Mucosa of descending colon (tissue), 3 donors: ENCODE data around the gene EIF2B5. TPM values are rescaled to one million over a fixed set of nuclear protein-coding genes. Genes with fewer than 3 reads are reported as not detected.

ENCODE experiments used
- ATAC-seq: fragments of 200-7000 bp; cut with Tn5 transposase; one replicate; pipeline ENCODE4 v1.9.1; 2020; ENCODE audit warnings: mild to moderate bottlenecking, moderate library complexity
- DNase-seq, 3 donors: peaks; one replicate each; pipeline ENCODE4 v3.0.0-alpha.2; 2020
- H3K36me3 ChIP-seq: fragments of 200-600 bp; one replicate; pipeline ENCODE4 v1.8.0; 2021; ENCODE audit warnings: low read depth, mild to moderate bottlenecking
- H3K4me1 ChIP-seq: fragments of 200-600 bp; one replicate; pipeline ENCODE4 v1.8.0; 2021; ENCODE audit warnings: low read depth, mild to moderate bottlenecking
- H3K4me3 ChIP-seq: fragments of 200-600 bp; one replicate; pipeline ENCODE4 v1.8.0; 2021; ENCODE audit warnings: mild to moderate bottlenecking
- H3K9me3 ChIP-seq: fragments of 200-600 bp; one replicate; pipeline ENCODE4 v1.8.0; 2021; ENCODE audit warnings: mild to moderate bottlenecking
- CTCF ChIP-seq: fragments of 200-600 bp; IDR thresholded peaks from one replicate; pipeline ENCODE4 v1.8.0; 2022; ENCODE audit warnings: antibody characterized with exemption, mild to moderate bottlenecking
- intact Hi-C, 2 donors: fragments of 100-400 bp; cut with DNase I in 1 of 2; cut with micrococcal nuclease in 1 of 2; formaldehyde crosslinking; loops; one replicate each; pipeline versions ENCODE4 v1.11.0 to v1.11.1; 2022; cut with DNase I, micrococcal nuclease
- total RNA-seq, 3 donors: library from RNA; stranded (reverse); fragmentation: NEBNext Ultra II Directional in 2 of 3; extraction: Animal tissue kit (Norgen Biotek cat#: 25700) in 2 of 3; gene quantifications; one replicate each; pipeline versions ENCODE4 v1.2.1 to v1.2.4, GENCODE V29; 2021 to 2023
- donor health status: DM: no; HTN: no; CAD: no; lungs with moderate emphysema.
- donor health status: DM: no; HTN: no; CAD: no.
- donor health status: DM: no; HTN: yes; CAD: no.

The EIF2B5 gene
- total RNA-seq, 3 donors from 2014 or later = 41.4 to 48.6 (median 47.0) TPM

- H3K4me1 ChIP-seq = no peaks in the 10 kb centered on the region
- no peak for TF ChIP-seq CTCF
- no peak overlapping the region for H3K4me3 ChIP-seq
- intact Hi-C loops = no loop called here
- no peaks in the 10 kb centered on the region for H3K36me3 ChIP-seq
- no peaks in the 10 kb centered on the region for H3K9me3 ChIP-seq
- ATAC-seq (no peak), DNase-seq (no peak)
Measured at GRCh38 chr3:184165543-184165942, 30.4 kb downstream of the EIF2B5 start.

- intact Hi-C loops = no loop called here
- no peaks in the 10 kb centered on the region for H3K36me3 ChIP-seq
- DNase-seq = no peak
- ATAC-seq = no peak
- H3K4me3 ChIP-seq = no peak overlapping the region
- no peak for TF ChIP-seq CTCF
- no peaks in the 10 kb centered on the region for H3K9me3 ChIP-seq
- H3K4me1 ChIP-seq = no peaks in the 10 kb centered on the region
Measured at GRCh38 chr3:184166671-184167070, 31.5 kb downstream of the EIF2B5 start.

GRCh38 chr3:184167786-184168185 is 32.6 kb downstream of the EIF2B5 start:
- Histone ChIP-seq H3K36me3 (no peaks in the 10 kb centered on the region), H3K4me1 (no peaks in the 10 kb centered on the region), H3K4me3 (no peak overlapping the region), H3K9me3 (no peaks in the 10 kb centered on the region)
- no peak for TF ChIP-seq CTCF
- intact Hi-C loops = no loop called here
- no peak for DNase-seq
- ATAC-seq = no peak

GRCh38 chr3:184168363-184169120 is 33.4 kb downstream of the EIF2B5 start:
- Histone ChIP-seq H3K36me3 (no peaks in the 10 kb centered on the region), H3K4me3 (no peak overlapping the region), H3K4me1 (no peaks in the 10 kb centered on the region), H3K9me3 (no peaks in the 10 kb centered on the region)
- no peak for TF ChIP-seq CTCF
- ATAC-seq = no peak
- intact Hi-C loops = no loop called here
- DNase-seq = no peak

GRCh38 chr3:184169896-184170875 is 35.0 kb downstream of the EIF2B5 start:
- H3K36me3 ChIP-seq = no peaks in the 10 kb centered on the region
- no peaks in the 10 kb centered on the region for H3K9me3 ChIP-seq
- no peaks in the 10 kb centered on the region for H3K4me1 ChIP-seq
- DNase-seq (no peak), ATAC-seq (no peak)
- H3K4me3 ChIP-seq = no peak overlapping the region
- TF ChIP-seq CTCF = no peak
- intact Hi-C loops = no loop called here
